Transverse colon (tissue), 4 donors: Measurements from ENCODE around the gene AOPEP.

Experiments used
- EP300 ChIP-seq: sonication (generic); formaldehyde crosslinking; IDR thresholded peaks from one replicate; pipeline ENCODE4 v1.6.1; 2017; ENCODE audit warnings: antibody characterized with exemption, low read depth
- POLR2A ChIP-seq: fragments of 450-650 bp; IDR thresholded peaks from one replicate; pipeline ENCODE4 v1.6.1; 2016; ENCODE audit warnings: antibody characterized with exemption, mild to moderate bottlenecking, moderate library complexity
- POLR2AphosphoS5 ChIP-seq, 3 donors: sonication (generic); formaldehyde crosslinking; IDR thresholded peaks; one replicate each; pipeline ENCODE4 v1.6.1; 2016; ENCODE audit warnings: antibody characterized with exemption in 3 of 3
- TF ChIP-seq, protein P1 (sequence below), 5 experiments: fragments of 200-600 bp in 3 of 5; fragments of 450-650 bp in 2 of 5; sonication (generic) in 3 of 5; IDR thresholded peaks; 1 replicate in 2 of 5; 2 replicates in 3 of 5; pipeline ENCODE4 v1.5.1; 2016 to 2017; ENCODE audit warnings: antibody characterized with exemption in 5 of 5, inconsistent platforms in 3 of 5, mild to moderate bottlenecking in 2 of 5, moderate library complexity in 1 of 5

GRCh38 chr9:94745806-94746540, 19.5 kb downstream of the AOPEP start:
- TF ChIP-seq, protein P1, sequence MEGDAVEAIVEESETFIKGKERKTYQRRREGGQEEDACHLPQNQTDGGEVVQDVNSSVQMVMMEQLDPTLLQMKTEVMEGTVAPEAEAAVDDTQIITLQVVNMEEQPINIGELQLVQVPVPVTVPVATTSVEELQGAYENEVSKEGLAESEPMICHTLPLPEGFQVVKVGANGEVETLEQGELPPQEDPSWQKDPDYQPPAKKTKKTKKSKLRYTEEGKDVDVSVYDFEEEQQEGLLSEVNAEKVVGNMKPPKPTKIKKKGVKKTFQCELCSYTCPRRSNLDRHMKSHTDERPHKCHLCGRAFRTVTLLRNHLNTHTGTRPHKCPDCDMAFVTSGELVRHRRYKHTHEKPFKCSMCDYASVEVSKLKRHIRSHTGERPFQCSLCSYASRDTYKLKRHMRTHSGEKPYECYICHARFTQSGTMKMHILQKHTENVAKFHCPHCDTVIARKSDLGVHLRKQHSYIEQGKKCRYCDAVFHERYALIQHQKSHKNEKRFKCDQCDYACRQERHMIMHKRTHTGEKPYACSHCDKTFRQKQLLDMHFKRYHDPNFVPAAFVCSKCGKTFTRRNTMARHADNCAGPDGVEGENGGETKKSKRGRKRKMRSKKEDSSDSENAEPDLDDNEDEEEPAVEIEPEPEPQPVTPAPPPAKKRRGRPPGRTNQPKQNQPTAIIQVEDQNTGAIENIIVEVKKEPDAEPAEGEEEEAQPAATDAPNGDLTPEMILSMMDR (IDR thresholded peaks at IDR 0.05), result no peak
- TF ChIP-seq POLR2A, result no peak
- no peak for TF ChIP-seq POLR2AphosphoS5 (IDR thresholded peaks at IDR 0.05)
- TF ChIP-seq EP300, result no peak
